ENCODE measurements around the gene KCNH1.
"Not testable (repeated sequence)": the region's sequence is repeated elsewhere in the genome, so short reads cannot be mapped to it uniquely, and the experiment has no call there.

Gene KCNH1

GRCh38 chr1:211013346-211014240 is 120.4 kb downstream of the KCNH1 start:
- no peaks in the 10 kb centered on the region for H3K27me3 ChIP-seq (ENCODE audit: control insufficient read depth in 2 of 2, insufficient read depth in 2 of 2, low read length in 2 of 2)
- H3K9me3 ChIP-seq (ENCODE audit: control insufficient read depth in 2 of 2, low read length in 2 of 2): no peaks in the 10 kb centered on the region
- no peak overlapping the region for H3K4me3 ChIP-seq (ENCODE audit: low read length in 2 of 2)
- no peak overlapping the region for H3K9ac ChIP-seq (ENCODE audit: low read depth in 1 of 2, low read length in 2 of 2)
- no peaks in the 10 kb centered on the region for H3K4me1 ChIP-seq (ENCODE audit: control insufficient read depth in 2 of 2, insufficient read depth in 2 of 2, low read length in 2 of 2)
- no peaks in the 10 kb centered on the region for H3K36me3 ChIP-seq (ENCODE audit: control insufficient read depth in 2 of 2, insufficient read depth in 2 of 2, low read length in 2 of 2)
- no peak overlapping the region for H3K27ac ChIP-seq (ENCODE audit: low read depth in 2 of 2, low read length in 2 of 2)

- H3K4me3 ChIP-seq (ENCODE audit: low read length in 2 of 2); H3K27ac ChIP-seq (ENCODE audit: low read depth in 2 of 2, low read length in 2 of 2); H3K36me3 ChIP-seq (ENCODE audit: control insufficient read depth in 2 of 2, insufficient read depth in 2 of 2, low read length in 2 of 2); H3K9me3 ChIP-seq (ENCODE audit: control insufficient read depth in 2 of 2, low read length in 2 of 2); H3K4me1 ChIP-seq (ENCODE audit: control insufficient read depth in 2 of 2, insufficient read depth in 2 of 2, low read length in 2 of 2); H3K9ac ChIP-seq (ENCODE audit: low read depth in 1 of 2, low read length in 2 of 2); H3K27me3 ChIP-seq (ENCODE audit: control insufficient read depth in 2 of 2, insufficient read depth in 2 of 2, low read length in 2 of 2): not testable (repeated sequence)
Measured at GRCh38 chr1:211011128-211011527, 122.8 kb downstream of the KCNH1 start.

GRCh38 chr1:211009944-211010343 is 124.0 kb downstream of the KCNH1 start:
- H3K9ac ChIP-seq (ENCODE audit: low read depth in 1 of 2, low read length in 2 of 2): no peak overlapping the region
- no peaks in the 10 kb centered on the region for H3K9me3 ChIP-seq (ENCODE audit: control insufficient read depth in 2 of 2, low read length in 2 of 2)
- H3K27ac ChIP-seq (ENCODE audit: low read depth in 2 of 2, low read length in 2 of 2): no peak overlapping the region
- no peaks in the 10 kb centered on the region for H3K4me1 ChIP-seq (ENCODE audit: control insufficient read depth in 2 of 2, insufficient read depth in 2 of 2, low read length in 2 of 2)
- H3K27me3 ChIP-seq (ENCODE audit: control insufficient read depth in 2 of 2, insufficient read depth in 2 of 2, low read length in 2 of 2): no peaks in the 10 kb centered on the region
- H3K4me3 ChIP-seq (ENCODE audit: low read length in 2 of 2): no peak overlapping the region
- no peaks in the 10 kb centered on the region for H3K36me3 ChIP-seq (ENCODE audit: control insufficient read depth in 2 of 2, insufficient read depth in 2 of 2, low read length in 2 of 2)

- H3K36me3 ChIP-seq (ENCODE audit: control insufficient read depth in 2 of 2, insufficient read depth in 2 of 2, low read length in 2 of 2): no peaks in the 10 kb centered on the region
Measured at GRCh38 chr1:211007830-211008229, 126.1 kb downstream of the KCNH1 start.

GRCh38 chr1:210995931-210996330 is 138.0 kb downstream of the KCNH1 start:
- not testable (repeated sequence) for H3K4me3 ChIP-seq (ENCODE audit: low read length in 2 of 2); H3K27ac ChIP-seq (ENCODE audit: low read depth in 2 of 2, low read length in 2 of 2); H3K36me3 ChIP-seq (ENCODE audit: control insufficient read depth in 2 of 2, insufficient read depth in 2 of 2, low read length in 2 of 2); H3K9me3 ChIP-seq (ENCODE audit: control insufficient read depth in 2 of 2, low read length in 2 of 2); H3K27me3 ChIP-seq (ENCODE audit: control insufficient read depth in 2 of 2, insufficient read depth in 2 of 2, low read length in 2 of 2); H3K4me1 ChIP-seq (ENCODE audit: control insufficient read depth in 2 of 2, insufficient read depth in 2 of 2, low read length in 2 of 2); H3K9ac ChIP-seq (ENCODE audit: low read depth in 1 of 2, low read length in 2 of 2)

More at GRCh38 chr1:211007830-211008229, 126.1 kb downstream of the KCNH1 start:
- no peaks in the 10 kb centered on the region for H3K27me3 ChIP-seq (ENCODE audit: control insufficient read depth in 2 of 2, insufficient read depth in 2 of 2, low read length in 2 of 2)
- H3K4me3 ChIP-seq (ENCODE audit: low read length in 2 of 2): no peak overlapping the region
- no peaks in the 10 kb centered on the region for H3K9me3 ChIP-seq (ENCODE audit: control insufficient read depth in 2 of 2, low read length in 2 of 2)
- H3K27ac ChIP-seq (ENCODE audit: low read depth in 2 of 2, low read length in 2 of 2): no peak overlapping the region
- no peaks in the 10 kb centered on the region for H3K4me1 ChIP-seq (ENCODE audit: control insufficient read depth in 2 of 2, insufficient read depth in 2 of 2, low read length in 2 of 2)
- H3K9ac ChIP-seq (ENCODE audit: low read depth in 1 of 2, low read length in 2 of 2): no peak overlapping the region

- Histone ChIP-seq H3K9ac (ENCODE audit: low read depth in 1 of 2, low read length in 2 of 2) (no peak overlapping the region), H3K4me1 (ENCODE audit: control insufficient read depth in 2 of 2, insufficient read depth in 2 of 2, low read length in 2 of 2) (no peaks in the 10 kb centered on the region), H3K9me3 (ENCODE audit: control insufficient read depth in 2 of 2, low read length in 2 of 2) (no peaks in the 10 kb centered on the region), H3K36me3 (ENCODE audit: control insufficient read depth in 2 of 2, insufficient read depth in 2 of 2, low read length in 2 of 2) (no peaks in the 10 kb centered on the region), H3K27me3 (ENCODE audit: control insufficient read depth in 2 of 2, insufficient read depth in 2 of 2, low read length in 2 of 2) (no peaks in the 10 kb centered on the region), H3K4me3 (ENCODE audit: low read length in 2 of 2) (no peak overlapping the region), H3K27ac (ENCODE audit: low read depth in 2 of 2, low read length in 2 of 2) (no peak overlapping the region)
Measured at GRCh38 chr1:210992837-210993236, 141.1 kb downstream of the KCNH1 start.

- Histone ChIP-seq H3K36me3 (ENCODE audit: control insufficient read depth in 2 of 2, insufficient read depth in 2 of 2, low read length in 2 of 2) (no peaks in the 10 kb centered on the region), H3K9me3 (ENCODE audit: control insufficient read depth in 2 of 2, low read length in 2 of 2) (no peaks in the 10 kb centered on the region), H3K27ac (ENCODE audit: low read depth in 2 of 2, low read length in 2 of 2) (no peak overlapping the region), H3K4me1 (ENCODE audit: control insufficient read depth in 2 of 2, insufficient read depth in 2 of 2, low read length in 2 of 2) (no peaks in the 10 kb centered on the region), H3K9ac (ENCODE audit: low read depth in 1 of 2, low read length in 2 of 2) (no peak overlapping the region), H3K4me3 (ENCODE audit: low read length in 2 of 2) (no peak overlapping the region), H3K27me3 (ENCODE audit: control insufficient read depth in 2 of 2, insufficient read depth in 2 of 2, low read length in 2 of 2) (no peaks in the 10 kb centered on the region)
Measured at GRCh38 chr1:210989905-210990304, 144.0 kb downstream of the KCNH1 start.

GRCh38 chr1:210981490-210981889 is 152.5 kb downstream of the KCNH1 start:
- H3K27ac ChIP-seq (ENCODE audit: low read depth in 2 of 2, low read length in 2 of 2): no peak overlapping the region
- no peak overlapping the region for H3K9ac ChIP-seq (ENCODE audit: low read depth in 1 of 2, low read length in 2 of 2)
- no peaks in the 10 kb centered on the region for H3K4me1 ChIP-seq (ENCODE audit: control insufficient read depth in 2 of 2, insufficient read depth in 2 of 2, low read length in 2 of 2)
- H3K9me3 ChIP-seq (ENCODE audit: control insufficient read depth in 2 of 2, low read length in 2 of 2): no peaks in the 10 kb centered on the region
- H3K4me3 ChIP-seq (ENCODE audit: low read length in 2 of 2): no peak overlapping the region
- H3K36me3 ChIP-seq (ENCODE audit: control insufficient read depth in 2 of 2, insufficient read depth in 2 of 2, low read length in 2 of 2): no peaks in the 10 kb centered on the region
- H3K27me3 ChIP-seq (ENCODE audit: control insufficient read depth in 2 of 2, insufficient read depth in 2 of 2, low read length in 2 of 2): no peaks in the 10 kb centered on the region

- Histone ChIP-seq H3K27ac (ENCODE audit: low read depth in 2 of 2, low read length in 2 of 2) (no peak overlapping the region), H3K9me3 (ENCODE audit: control insufficient read depth in 2 of 2, low read length in 2 of 2) (no peaks in the 10 kb centered on the region), H3K9ac (ENCODE audit: low read depth in 1 of 2, low read length in 2 of 2) (no peak overlapping the region), H3K4me1 (ENCODE audit: control insufficient read depth in 2 of 2, insufficient read depth in 2 of 2, low read length in 2 of 2) (no peaks in the 10 kb centered on the region), H3K4me3 (ENCODE audit: low read length in 2 of 2) (no peak overlapping the region), H3K27me3 (ENCODE audit: control insufficient read depth in 2 of 2, insufficient read depth in 2 of 2, low read length in 2 of 2) (no peaks in the 10 kb centered on the region), H3K36me3 (ENCODE audit: control insufficient read depth in 2 of 2, insufficient read depth in 2 of 2, low read length in 2 of 2) (no peaks in the 10 kb centered on the region)
Measured at GRCh38 chr1:210980082-210980481, 153.9 kb downstream of the KCNH1 start.

- Histone ChIP-seq H3K9me3 (ENCODE audit: control insufficient read depth in 2 of 2, low read length in 2 of 2) (no peaks in the 10 kb centered on the region), H3K27me3 (ENCODE audit: control insufficient read depth in 2 of 2, insufficient read depth in 2 of 2, low read length in 2 of 2) (no peaks in the 10 kb centered on the region), H3K9ac (ENCODE audit: low read depth in 1 of 2, low read length in 2 of 2) (no peak overlapping the region), H3K4me3 (ENCODE audit: low read length in 2 of 2) (no peak overlapping the region), H3K27ac (ENCODE audit: low read depth in 2 of 2, low read length in 2 of 2) (no peak overlapping the region), H3K36me3 (ENCODE audit: control insufficient read depth in 2 of 2, insufficient read depth in 2 of 2, low read length in 2 of 2) (no peaks in the 10 kb centered on the region), H3K4me1 (ENCODE audit: control insufficient read depth in 2 of 2, insufficient read depth in 2 of 2, low read length in 2 of 2) (no peaks in the 10 kb centered on the region)
Measured at GRCh38 chr1:210978974-210979354, 155.0 kb downstream of the KCNH1 start.

Measured in mucosa of rectum (tissue), 2 donors.